MM.1S (cell line): ENCODE measurements around the gene MRRF.

Experiments
- DNase-seq: peaks from one replicate; pipeline ENCODE4 v3.0.0-alpha.2; 2015
- H2AFZ ChIP-seq: fragments of 300-600 bp; sonication (generic); 2 replicates; pipeline ENCODE4 v1.6.0; 2016; ENCODE audit warnings: antibody characterized with exemption, low read length
- H3F3A ChIP-seq: fragments of 300-600 bp; sonication (generic); 2 replicates; pipeline ENCODE4 v1.6.1; 2016; ENCODE audit warnings: mild to moderate bottlenecking, antibody characterized with exemption, low read length, moderate library complexity, mixed read lengths; ENCODE audit not compliant: insufficient read depth
- H3K27ac ChIP-seq: fragments of 300-600 bp; sonication (generic); 2 replicates; pipeline ENCODE4 v1.5.1; 2016; ENCODE audit warnings: mild to moderate bottlenecking, low read length
- H3K27me3 ChIP-seq: fragments of 300-600 bp; sonication (generic); replicated peaks from 2 replicates; pipeline ENCODE4 v1.6.0; 2016; ENCODE audit warnings: low read length; ENCODE audit not compliant: insufficient read depth
- H3K36me3 ChIP-seq: fragments of 300-600 bp; sonication (generic); replicated peaks from 2 replicates; pipeline ENCODE4 v1.6.1; 2016; ENCODE audit warnings: mild to moderate bottlenecking, low read length, mixed read lengths; ENCODE audit not compliant: insufficient read depth
- H3K4me1 ChIP-seq: fragments of 300-600 bp; sonication (generic); 2 replicates; pipeline ENCODE4 v1.6.1; 2016; ENCODE audit warnings: low read length, mixed read lengths
- H3K4me2 ChIP-seq: fragments of 300-600 bp; sonication (generic); 2 replicates; pipeline ENCODE4 v1.6.0; 2016; ENCODE audit warnings: low read depth, low read length
- H3K4me3 ChIP-seq: fragments of 300-600 bp; sonication (generic); 2 replicates; pipeline ENCODE4 v1.5.1; 2016; ENCODE audit warnings: low read length, mixed read lengths
- H3K79me2 ChIP-seq: fragments of 300-600 bp; sonication (generic); 2 replicates; pipeline ENCODE4 v1.6.1; 2016; ENCODE audit warnings: mixed run types, low read length, mixed read lengths
- H3K9ac ChIP-seq: fragments of 300-600 bp; sonication (generic); 2 replicates; pipeline ENCODE4 v1.6.1; 2016; ENCODE audit warnings: low read length, mixed read lengths
- H3K9me2 ChIP-seq: fragments of 300-600 bp; sonication (generic); replicated peaks from 2 replicates; pipeline ENCODE4 v1.6.1; 2016; ENCODE audit warnings: mild to moderate bottlenecking, low read length, mixed read lengths; ENCODE audit not compliant: insufficient read depth
- H3K9me3 ChIP-seq: fragments of 300-600 bp; sonication (generic); replicated peaks from 2 replicates; pipeline ENCODE4 v1.6.1; 2016; ENCODE audit warnings: mild to moderate bottlenecking, low read length, mixed read lengths; ENCODE audit not compliant: insufficient read depth
- H4K20me1 ChIP-seq: fragments of 300-600 bp; sonication (generic); 2 replicates; pipeline ENCODE4 v1.6.1; 2016; ENCODE audit warnings: mild to moderate bottlenecking, low read length, moderate library complexity, mixed read lengths; ENCODE audit not compliant: insufficient read depth
- CTCF ChIP-seq: fragments of 300-600 bp; sonication (generic); IDR thresholded peaks from 2 replicates; pipeline ENCODE4 v1.5.1; 2016; ENCODE audit warnings: antibody characterized with exemption, low read length, mixed read lengths
- EZH2 ChIP-seq: fragments of 300-600 bp; sonication (generic); optimal IDR thresholded peaks from 2 replicates; pipeline ENCODE3; 2017; ENCODE audit warnings: low read depth, mild to moderate bottlenecking, antibody characterized with exemption, low read length, mixed read lengths
- EZH2phosphoT487 ChIP-seq: fragments of 300-600 bp; sonication (generic); IDR thresholded peaks from 2 replicates; pipeline ENCODE4 v1.6.1; 2018; ENCODE audit warnings: antibody characterized with exemption, low read length

The MRRF gene

GRCh38 chr9:122339579-122339978 lies 74.9 kb downstream of the MRRF start:
- Histone ChIP-seq H3K79me2 (no peaks in the 10 kb centered on the region), H3K36me3 (no peaks in the 10 kb centered on the region), H3K4me1 (no peaks in the 10 kb centered on the region), H3K9ac (no peak overlapping the region), H3K27me3 (0 out of 2 replicates have a peak, but pooled peaks cover 3% of the 10 kb centered on the region), H3K9me2 (no peaks in the 10 kb centered on the region), H3K9me3 (no peaks in the 10 kb centered on the region), H3K4me2 (no peak overlapping the region), H2AFZ (no peak overlapping the region), H3K27ac (no peak overlapping the region), H3F3A (no peaks in the 10 kb centered on the region; the same call in 1 of the 2 replicates), H3K4me3 (no peak overlapping the region), H4K20me1 (no peaks in the 10 kb centered on the region)
- DNase-seq = no peak
- TF ChIP-seq CTCF = no peak
- TF ChIP-seq EZH2 = no peak
- no peak for TF ChIP-seq EZH2phosphoT487

GRCh38 chr9:122340161-122340560 lies 75.5 kb downstream of the MRRF start:
- DNase-seq = no peak
- no peak overlapping the region for H3K27ac ChIP-seq
- H3F3A ChIP-seq = no peaks in the 10 kb centered on the region; the same call in 1 of the 2 replicates
- H3K4me1 ChIP-seq = no peaks in the 10 kb centered on the region
- H3K4me2 ChIP-seq = no peak overlapping the region
- H3K27me3 ChIP-seq = 0 out of 2 replicates have a peak, but pooled peaks cover 3% of the 10 kb centered on the region
- no peaks in the 10 kb centered on the region for H3K9me3 ChIP-seq
- H2AFZ ChIP-seq = no peak overlapping the region
- H3K79me2 ChIP-seq = no peaks in the 10 kb centered on the region
- no peak overlapping the region for H3K9ac ChIP-seq
- H3K36me3 ChIP-seq = no peaks in the 10 kb centered on the region
- TF ChIP-seq CTCF (no peak), EZH2 (no peak), EZH2phosphoT487 (no peak)
- no peaks in the 10 kb centered on the region for H3K9me2 ChIP-seq
- no peaks in the 10 kb centered on the region for H4K20me1 ChIP-seq
- no peak overlapping the region for H3K4me3 ChIP-seq

GRCh38 chr9:122342323-122343050 lies 77.8 kb downstream of the MRRF start:
- Histone ChIP-seq H3K9me3 (no peaks in the 10 kb centered on the region), H3K4me2 (no peak overlapping the region), H3K27ac (no peak overlapping the region), H3F3A (no peaks in the 10 kb centered on the region), H3K9ac (no peak overlapping the region), H3K9me2 (no peaks in the 10 kb centered on the region), H3K27me3 (peaks cover 3% of the 10 kb centered on the region; the same call in 1 of the 2 replicates), H4K20me1 (no peaks in the 10 kb centered on the region), H3K4me1 (no peaks in the 10 kb centered on the region), H3K36me3 (no peaks in the 10 kb centered on the region), H3K4me3 (no peak overlapping the region), H3K79me2 (no peaks in the 10 kb centered on the region), H2AFZ (no peak overlapping the region)
- no peak for DNase-seq
- TF ChIP-seq EZH2phosphoT487 = no peak
- TF ChIP-seq EZH2 = no peak
- no peak for TF ChIP-seq CTCF
